Right lobe of liver (tissue), 4 donors: ENCODE results near the gene SRPRA.

Source experiments
- CTCF ChIP-seq, 4 donors: fragments of 200-600 bp in 3 of 4; fragments of 450-650 bp in 1 of 4; IDR thresholded peaks; one replicate each; pipeline versions ENCODE4 v1.5.1 to v1.8.0; 2016 to 2022; ENCODE audit warnings: antibody characterized with exemption in 4 of 4, mild to moderate bottlenecking in 2 of 4
- POLR2A ChIP-seq: fragments of 450-650 bp; IDR thresholded peaks from one replicate; pipeline ENCODE4 v1.6.1; 2017; ENCODE audit warnings: antibody characterized with exemption, mild to moderate bottlenecking
- donor health status: DM: no; HTN: no; CAD: no.
- donor health status: DM: no; HTN: no; CAD: no.
- donor health status: DM: no; HTN: yes; CAD: no.

DNA sequence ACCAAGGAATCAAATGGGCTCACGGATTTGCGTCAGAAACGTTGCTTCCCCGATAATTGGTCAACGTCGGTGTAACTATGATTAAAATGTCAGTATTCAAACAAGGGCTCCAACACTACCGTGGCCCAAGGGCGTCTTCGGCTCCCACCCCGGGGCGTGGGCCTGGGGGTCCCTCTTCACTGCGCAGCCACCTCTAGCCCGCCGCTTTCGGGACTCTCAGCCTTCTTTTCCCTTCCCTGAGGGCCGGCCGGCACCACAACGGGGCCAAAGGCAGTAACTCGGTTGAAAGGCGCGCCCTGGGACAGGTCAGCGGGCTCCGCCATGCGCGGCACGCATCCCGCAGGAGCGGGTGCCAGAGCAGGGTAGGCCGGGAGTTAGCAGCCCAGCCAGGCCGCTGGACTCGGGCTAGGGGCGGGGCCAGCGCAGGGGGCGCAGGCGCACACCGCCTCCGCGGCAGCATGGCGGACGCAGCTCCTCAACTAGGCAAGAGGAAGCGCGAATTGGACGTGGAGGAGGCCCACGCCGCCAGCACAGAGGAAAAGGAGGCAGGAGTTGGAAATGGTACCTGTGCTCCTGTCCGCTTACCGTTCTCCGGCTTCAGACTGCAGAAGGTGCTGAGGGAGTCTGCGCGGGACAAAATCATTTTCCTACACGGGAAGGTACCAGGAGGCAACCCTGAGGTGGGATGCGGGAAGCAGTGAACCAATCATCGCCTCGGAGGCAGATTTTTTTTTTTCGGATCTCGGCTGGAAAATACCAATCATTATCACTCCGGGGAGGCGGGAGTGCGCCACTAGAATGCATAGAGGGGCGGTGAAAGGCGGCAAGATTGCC lies 35.1 kb upstream of the SRPRA start, which contains the start of gene DCPS:
- TF ChIP-seq CTCF (IDR thresholded peaks at IDR 0.05), result no peak
- TF ChIP-seq POLR2A, result peak; percentile 76
